ENCODE results near the gene RALGAPA2.

GRCh38 chr20:20375862-20376261, 336.6 kb downstream of the RALGAPA2 start:
- TF ChIP-seq CTCF (IDR thresholded peaks at IDR 0.05) (no peak), POLR2A (IDR thresholded peaks at IDR 0.05) (no peak)
